ENCODE results near the gene CCNL1.
A peak's percentile ranks its signal among the peaks of the same experiment; 100 is the strongest.
"Not testable (repeated sequence)": the region's sequence is repeated elsewhere in the genome, so short reads cannot be mapped to it uniquely, and the experiment has no call there.

CCNL1 gene

DNA sequence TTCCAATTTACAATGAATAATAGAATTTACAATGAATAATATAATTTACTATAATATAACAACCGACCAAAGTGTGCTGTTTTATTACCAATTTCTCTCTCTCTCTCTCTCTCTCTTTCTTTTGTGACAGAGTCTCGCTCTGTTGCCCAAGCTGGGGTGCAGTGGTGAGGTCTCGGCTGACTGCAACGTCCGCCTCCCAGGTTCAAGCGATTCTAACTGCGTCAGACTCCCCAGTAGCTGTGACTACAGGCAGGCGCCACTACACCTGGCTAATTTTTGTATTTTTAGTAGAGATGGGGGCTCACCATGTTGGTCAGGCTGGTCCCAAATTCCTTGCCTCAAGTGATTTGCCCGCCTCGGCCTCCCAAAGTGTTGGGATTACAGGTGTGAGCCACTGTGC is 17.0 kb upstream of the CCNL1 start:
- H3K4me3 ChIP-seq (ENCODE audit: low read length): no peak overlapping the region
- TF ChIP-seq ZNF274 (IDR thresholded peaks at IDR 0.05; ENCODE audit: low read depth, low read length): no peak

DNA sequence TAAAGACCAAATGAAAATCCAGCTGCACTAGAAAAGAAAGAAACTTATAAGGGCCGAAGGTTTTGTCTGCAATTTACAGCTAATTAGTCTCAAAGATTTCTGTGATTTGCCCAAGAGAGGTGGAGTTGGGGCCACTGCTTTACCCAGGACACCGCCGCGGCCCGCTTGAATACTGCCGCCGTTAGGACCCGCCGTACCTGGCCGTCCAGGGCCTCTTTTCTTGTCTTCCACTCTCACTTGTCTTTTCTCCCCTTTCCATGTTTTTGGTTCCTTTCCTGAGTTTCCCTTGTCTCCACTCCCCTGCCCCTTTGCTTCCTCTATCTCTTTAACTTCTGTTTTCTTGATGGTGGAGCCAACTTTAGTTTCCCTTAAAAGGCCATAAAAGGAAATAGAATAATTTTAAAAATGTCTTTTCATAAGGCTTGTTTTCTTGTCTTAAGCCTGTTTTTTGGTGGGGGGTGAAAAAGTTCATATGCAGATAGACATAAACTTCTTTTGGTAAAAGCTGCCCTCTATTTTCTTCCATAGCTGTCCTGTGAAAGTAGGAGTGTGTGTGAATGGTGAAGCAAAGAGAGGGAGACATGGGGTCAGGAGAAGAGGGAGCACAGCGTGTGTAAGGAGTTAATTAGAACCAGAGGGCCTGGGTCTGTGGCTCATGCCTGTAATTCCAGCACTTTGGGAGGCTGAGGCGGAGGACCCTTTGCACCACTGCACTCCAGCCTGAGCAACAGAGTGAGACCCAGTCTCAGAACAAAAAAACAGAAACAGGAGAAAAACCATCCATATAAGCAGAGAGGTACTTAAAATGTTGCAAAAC is 16.0 kb upstream of the CCNL1 start:
- TF ChIP-seq ZNF274 (IDR thresholded peaks at IDR 0.05; ENCODE audit: low read depth, low read length): no peak
- H3K4me3 ChIP-seq (ENCODE audit: low read length): peak overlapping the region; percentile 96

DNA sequence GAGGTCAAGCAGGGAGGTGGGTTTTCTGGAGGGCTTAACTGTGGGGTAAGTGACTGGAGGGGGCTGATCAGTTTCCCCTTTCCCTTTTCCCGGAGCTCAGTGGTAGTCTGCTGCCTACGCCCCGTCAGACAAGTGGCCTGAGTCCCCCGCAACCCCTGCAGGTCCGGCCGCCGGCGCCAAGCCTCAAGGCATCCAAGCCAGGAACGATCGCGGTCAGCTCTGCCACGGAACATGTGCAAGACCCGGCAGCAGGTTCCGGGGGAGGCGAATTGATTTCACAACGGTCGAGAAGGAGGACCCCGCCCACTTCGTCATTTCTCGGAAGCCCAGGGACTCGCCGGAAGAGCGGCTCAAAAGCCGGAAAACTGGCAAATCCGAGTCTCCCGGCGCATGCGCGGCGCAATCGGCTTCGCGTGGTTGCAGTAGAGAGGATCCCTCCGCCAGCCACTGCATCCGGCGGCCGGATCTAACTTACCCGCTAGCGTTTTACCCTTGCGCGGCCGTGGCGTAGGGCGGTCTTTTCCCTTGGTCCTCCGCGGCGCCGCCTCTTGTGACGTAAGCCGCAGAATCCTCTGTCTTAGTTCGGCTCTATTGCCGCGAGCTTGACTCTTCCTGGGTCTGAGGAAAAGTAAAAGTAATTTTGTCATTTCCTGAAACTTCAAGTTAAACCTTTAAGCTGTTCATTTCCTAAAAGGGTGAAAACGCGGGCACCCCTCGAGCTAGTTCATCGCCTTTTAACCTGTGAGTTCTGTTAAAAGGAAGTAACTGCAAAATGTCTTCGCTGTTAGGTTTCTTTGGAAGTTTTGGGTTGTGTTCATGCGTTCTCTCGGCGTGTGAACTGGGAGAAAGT is 14.9 kb upstream of the CCNL1 start:
- no peak for TF ChIP-seq ZNF274 (IDR thresholded peaks at IDR 0.05; ENCODE audit: low read depth, low read length)
- H3K4me3 ChIP-seq (ENCODE audit: low read length): peak overlapping the region; percentile 96

DNA sequence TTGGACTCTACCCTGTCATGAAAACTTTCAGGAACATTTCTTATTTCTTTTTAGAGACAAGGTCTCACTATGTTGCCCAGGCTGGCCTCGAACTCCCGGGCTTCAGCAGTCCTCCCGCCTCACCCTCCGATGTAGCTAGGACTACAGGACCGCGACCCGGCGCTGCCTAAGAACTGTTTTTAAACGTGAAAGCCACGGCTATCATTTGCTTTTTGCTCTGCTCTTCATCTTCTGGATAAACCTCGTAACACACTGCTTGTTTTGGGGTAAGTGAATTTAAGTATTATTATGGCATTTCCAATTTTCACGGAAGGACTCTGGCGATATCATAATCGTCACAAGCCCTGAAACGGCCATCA is 14.3 kb upstream of the CCNL1 start:
- peak overlapping the region; percentile 74 for H3K4me3 ChIP-seq (ENCODE audit: low read length)
- TF ChIP-seq ZNF274 (IDR thresholded peaks at IDR 0.05; ENCODE audit: low read depth, low read length): no peak

DNA sequence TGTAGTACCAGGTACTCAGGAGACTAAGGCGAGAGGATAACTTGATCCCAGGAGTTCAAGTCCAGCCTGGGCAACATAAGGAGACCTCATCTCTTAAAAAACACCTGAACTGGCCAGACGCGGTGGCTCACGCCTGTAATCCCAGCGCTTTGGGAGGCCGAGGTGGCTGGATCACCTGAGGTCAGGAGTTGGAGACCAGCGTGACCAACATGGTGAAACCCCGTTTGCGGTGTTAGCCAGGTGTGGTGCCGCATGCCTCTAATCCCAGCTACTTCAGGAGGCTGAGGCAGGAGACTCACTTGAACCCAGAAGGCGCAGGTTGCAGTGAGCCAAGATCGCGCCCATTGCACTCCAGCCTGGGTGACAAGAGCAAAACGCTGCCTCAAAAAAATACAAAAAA is 13.4 kb upstream of the CCNL1 start:
- H3K4me3 ChIP-seq (ENCODE audit: low read length): not testable (repeated sequence)

DNA sequence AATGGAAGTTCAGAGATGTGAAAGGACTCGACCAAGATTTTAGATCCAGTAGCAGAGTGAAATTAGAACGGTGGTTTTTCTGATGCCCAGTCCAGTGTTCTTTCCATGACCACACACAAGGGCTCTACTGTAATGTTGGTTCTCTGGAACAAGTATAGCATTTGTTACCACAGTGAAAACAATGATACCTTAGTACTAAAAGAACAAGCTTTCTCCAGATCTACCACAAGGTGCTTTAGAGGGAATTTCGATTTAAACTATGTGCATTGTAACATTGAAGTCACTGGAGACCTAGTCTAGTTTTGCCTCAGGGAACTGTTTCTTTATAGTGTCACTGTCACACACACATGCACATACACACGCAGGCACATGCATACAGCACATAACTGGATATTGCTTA is 12.8 kb upstream of the CCNL1 start:
- no peak for TF ChIP-seq ZNF274 (IDR thresholded peaks at IDR 0.05; ENCODE audit: low read depth, low read length)
- H3K4me3 ChIP-seq (ENCODE audit: low read length): no peak overlapping the region

DNA sequence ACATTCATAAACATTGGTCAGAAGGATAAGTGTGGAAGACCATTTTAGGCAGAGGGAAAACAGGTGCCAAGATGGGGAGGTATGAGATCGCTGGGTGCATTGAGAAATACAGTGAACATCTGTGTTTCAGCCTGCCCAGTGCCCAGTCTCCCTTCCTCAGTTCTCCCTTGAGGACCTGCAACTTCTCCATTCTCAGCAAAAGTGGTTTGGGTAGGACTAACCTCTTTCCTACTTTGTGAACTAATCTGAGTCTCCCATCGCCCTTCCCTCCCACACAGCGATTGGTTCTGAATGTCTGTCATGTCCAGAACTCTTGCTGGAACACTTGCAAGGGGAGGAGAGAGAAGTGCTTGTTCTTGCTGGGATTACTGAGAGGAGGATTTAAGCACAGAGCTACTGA is 10.9 kb upstream of the CCNL1 start:
- H3K4me3 ChIP-seq (ENCODE audit: low read length): no peak overlapping the region
- TF ChIP-seq ZNF274 (IDR thresholded peaks at IDR 0.05; ENCODE audit: low read depth, low read length): no peak

DNA sequence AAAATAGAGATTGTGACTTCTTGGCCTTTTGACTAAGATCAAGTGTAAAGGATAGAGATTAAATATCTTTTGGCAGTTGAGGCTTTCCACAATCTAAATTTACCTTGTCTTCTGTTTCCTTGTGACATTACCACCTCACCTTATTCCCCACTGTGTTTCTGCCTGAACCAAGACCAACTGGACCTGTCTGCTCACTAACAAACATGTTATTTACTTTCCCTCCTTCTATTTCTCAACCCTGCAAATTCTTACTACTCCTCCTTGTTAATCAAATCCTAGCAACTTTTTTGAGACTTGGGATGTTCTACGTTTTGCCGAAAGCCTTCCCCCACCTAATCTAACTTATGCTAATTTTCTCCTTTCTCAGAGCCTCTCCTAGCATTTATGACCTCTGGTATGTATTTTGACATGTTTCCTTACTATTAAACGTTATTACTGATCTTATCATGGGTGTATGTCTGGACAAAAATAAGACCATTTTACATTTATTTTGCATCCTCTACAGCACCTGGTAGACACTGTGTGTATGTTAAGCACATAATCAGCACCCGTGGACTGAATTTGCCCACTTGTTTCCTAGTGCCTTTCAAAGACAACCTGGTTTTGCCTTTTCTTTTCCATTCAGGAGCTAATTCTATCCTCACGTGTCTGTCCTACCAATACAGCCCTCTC is 7.6 kb upstream of the CCNL1 start:
- no peak overlapping the region for H3K4me3 ChIP-seq (ENCODE audit: low read length)
- TF ChIP-seq ZNF274 (IDR thresholded peaks at IDR 0.05; ENCODE audit: low read depth, low read length): no peak

DNA sequence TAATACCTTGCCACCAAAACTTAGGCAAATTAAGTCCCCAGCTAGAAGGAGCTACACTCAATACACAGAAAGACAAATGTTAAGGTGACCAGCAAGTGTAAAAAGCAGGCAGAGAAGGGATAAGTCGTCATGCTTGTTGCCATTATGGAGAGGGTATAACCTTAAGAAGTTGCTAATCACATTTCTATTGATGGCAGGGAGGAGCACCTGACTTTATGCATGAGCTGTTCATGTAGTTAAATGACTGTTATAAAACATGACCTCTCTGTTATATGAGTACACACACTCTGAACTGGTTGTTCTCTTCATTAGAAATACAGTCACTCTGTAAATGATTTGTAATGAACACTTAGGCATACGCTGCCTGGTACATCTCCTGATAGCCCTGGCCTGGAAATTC is 6.6 kb upstream of the CCNL1 start:
- TF ChIP-seq ZNF274 (IDR thresholded peaks at IDR 0.05; ENCODE audit: low read depth, low read length): no peak

DNA sequence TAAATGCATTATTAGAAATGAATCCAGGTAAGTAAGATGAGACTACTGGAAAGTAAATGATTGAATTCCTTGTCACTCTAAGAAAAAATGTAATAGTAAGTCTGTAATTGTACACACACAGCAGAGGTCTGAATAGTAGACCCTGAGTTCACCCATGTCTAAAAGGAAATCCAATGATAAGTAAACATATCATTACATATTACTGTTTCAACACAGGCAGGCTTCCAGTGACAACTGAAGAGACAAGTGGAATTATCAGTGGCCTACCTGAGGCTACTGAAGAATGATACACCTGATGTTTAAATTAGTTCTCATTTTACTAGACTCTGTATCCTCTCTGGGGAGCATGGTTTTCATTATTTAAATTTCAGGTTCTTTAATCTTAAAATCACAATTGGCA is 6.2 kb upstream of the CCNL1 start:
- TF ChIP-seq ZNF274 (IDR thresholded peaks at IDR 0.05; ENCODE audit: low read depth, low read length): no peak
- no peak overlapping the region for H3K4me3 ChIP-seq (ENCODE audit: low read length)

More for the DNA sequence above, 6.6 kb upstream of the CCNL1 start:
- no peak overlapping the region for H3K4me3 ChIP-seq (ENCODE audit: low read length)

DNA sequence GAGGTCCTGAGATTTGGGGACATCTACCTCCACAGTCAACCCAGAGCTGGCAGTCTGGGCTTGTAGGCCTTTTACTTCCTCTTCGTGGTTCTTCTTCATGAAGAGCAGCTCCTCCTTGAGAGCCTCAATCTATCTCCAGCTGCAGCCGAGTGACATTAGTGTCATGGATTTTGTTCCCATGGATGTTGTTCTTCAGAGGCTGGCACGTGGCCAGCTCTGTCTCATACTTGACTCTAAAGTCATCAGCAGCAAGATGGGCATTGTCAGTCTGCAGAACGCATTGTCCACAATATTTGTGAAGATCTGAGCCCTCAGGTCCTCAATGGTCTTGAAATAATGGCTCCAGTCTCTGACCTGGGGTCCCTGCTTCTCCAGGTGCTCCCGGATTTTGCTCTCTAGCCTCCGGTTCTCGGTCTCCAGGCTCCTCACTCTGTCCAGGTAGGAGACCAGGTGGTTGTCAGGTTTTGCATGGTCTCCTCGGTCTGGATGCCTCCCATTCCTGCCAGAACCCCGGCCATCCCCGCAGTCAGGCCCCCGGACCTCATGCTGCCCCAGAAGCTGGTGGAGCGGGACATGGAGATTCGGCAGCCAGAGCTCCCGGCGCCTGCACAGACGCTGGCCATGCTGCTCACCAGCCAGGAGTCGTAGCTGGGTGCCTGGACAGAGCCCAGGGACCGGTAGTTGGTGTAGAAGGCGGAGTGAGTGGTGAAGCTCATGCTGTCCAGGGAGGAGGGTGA is 3.4 kb upstream of the CCNL1 start:
- no peak for TF ChIP-seq ZNF274 (IDR thresholded peaks at IDR 0.05; ENCODE audit: low read depth, low read length)
- H3K4me3 ChIP-seq (ENCODE audit: low read length): no peak overlapping the region

DNA sequence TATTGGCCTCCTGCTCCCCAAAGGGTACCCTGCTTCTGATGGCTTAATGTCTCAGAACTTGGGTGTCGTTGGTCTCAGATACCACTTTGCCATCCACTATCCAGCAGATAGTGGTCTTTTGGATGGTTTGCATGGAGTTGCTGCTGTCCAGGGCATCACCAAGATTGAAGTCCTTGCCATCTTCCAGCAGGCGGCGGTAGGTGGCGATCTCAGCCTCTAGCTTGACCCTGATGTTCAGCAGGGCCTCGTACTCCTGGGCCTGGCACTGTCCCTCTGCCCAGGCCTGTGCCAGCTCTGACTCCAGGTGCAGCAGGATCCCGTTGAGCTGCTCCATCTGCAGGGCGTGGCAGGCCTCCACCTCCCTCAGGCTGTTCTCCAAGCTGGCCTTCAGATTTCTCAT is 2.7 kb upstream of the CCNL1 start:
- H3K4me3 ChIP-seq (ENCODE audit: low read length): not testable (repeated sequence)

DNA sequence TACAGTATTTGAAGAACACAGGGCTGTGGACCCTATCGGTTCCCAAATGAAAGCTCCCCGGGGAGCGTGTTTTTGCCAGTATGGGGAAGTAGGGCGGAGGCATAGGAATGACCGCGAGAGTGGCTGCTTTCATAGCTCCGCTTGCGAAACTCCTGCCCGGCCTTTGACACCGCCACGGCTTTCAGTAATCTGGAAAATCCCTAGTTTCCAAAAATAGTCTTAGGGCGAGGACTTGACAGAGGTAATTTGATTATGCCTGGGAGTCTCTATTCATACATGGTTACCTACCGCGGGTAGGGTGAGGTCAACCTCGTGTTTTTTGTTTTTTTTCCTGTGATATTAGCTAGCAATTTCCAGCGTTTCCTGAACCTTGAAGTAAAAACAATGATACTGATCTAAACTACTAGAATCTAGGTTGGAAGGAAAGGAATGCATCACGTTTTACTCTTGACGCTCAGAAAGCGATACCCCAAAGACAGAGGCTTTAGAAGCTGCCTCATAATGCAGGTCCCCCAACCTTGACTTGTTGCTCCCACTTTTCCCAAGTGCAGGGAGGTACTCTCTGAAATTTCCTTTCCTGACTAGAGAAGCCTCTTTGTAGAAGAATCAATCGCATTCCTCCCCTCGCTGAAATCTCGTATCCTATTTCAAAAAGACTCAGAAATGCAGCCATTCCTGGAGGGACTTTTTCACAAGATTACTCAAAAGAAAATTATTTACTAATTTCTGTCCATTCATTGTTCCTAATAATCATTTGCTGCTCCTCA is 894 bp upstream of the CCNL1 start:
- TF ChIP-seq ZNF274 (IDR thresholded peaks at IDR 0.05; ENCODE audit: low read depth, low read length): no peak
- H3K4me3 ChIP-seq (ENCODE audit: low read length): peak overlapping the region; percentile 64
